NCI-H1092 (cell line): ENCODE measurements around the gene C10orf90.
"Not testable (repeated sequence)": the region's sequence is repeated elsewhere in the genome, so short reads cannot be mapped to it uniquely, and the experiment has no call there.

Experiments
- DNase-seq: peaks from one replicate; lab custom pipeline; 2025; lab: John Stamatoyannopoulos, UW

The C10orf90 gene

GRCh38 chr10:126391192-126391885 is 279.2 kb downstream of the C10orf90 start:
- no peak for DNase-seq

GRCh38 chr10:126390324-126390723 is 280.2 kb downstream of the C10orf90 start:
- DNase-seq, result no peak

GRCh38 chr10:126387931-126388911 is 282.3 kb downstream of the C10orf90 start, which contains the start of gene ADAM12:
ADAM12 (minus strand) TSS chr10:126388477; CDS start chr10:126388145, 332 bp downstream.
- no peak for DNase-seq

DNA sequence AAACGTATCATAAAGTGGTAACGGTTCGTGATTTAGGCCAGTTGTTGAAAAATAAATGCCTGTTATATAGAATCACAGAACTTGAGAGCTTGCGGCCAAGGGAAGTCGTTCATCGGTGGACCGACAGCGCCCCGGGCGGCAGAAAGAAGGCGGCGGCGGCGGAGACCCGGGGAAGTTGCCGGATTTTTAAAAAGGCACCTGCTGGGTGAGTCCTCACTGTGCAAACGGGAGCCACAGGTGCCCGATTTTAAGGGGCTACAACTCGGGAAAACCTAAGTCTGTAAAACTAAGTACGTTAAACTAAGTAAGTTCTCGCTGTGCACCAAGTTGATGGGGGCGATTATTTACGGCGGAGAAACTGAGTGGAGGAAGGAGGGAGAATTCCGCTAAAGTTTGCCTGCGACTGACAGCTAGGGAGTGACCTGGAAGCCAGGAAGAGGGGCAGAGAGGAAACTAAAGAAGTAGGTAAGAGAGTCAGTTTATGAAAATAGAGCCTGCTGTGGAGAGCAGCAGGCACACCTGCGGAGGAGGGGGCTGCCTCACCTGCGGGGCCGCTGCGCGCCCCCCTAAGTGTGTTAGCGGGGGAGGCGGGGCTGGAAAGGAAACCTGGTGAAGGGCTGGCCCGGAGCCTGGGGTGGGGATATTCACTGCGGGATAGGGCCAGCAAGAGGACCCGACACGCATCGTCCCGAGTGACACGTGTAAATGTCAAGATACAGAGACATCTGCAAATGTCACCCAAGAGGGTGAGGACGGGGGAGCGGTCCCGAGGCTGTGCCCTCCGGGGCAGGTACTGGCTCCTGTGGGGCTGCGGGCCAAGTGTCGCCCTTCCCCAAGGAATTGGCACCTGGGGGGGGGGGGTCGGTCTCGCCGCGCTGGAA is 283.2 kb downstream of the C10orf90 start:
- no peak for DNase-seq

DNA sequence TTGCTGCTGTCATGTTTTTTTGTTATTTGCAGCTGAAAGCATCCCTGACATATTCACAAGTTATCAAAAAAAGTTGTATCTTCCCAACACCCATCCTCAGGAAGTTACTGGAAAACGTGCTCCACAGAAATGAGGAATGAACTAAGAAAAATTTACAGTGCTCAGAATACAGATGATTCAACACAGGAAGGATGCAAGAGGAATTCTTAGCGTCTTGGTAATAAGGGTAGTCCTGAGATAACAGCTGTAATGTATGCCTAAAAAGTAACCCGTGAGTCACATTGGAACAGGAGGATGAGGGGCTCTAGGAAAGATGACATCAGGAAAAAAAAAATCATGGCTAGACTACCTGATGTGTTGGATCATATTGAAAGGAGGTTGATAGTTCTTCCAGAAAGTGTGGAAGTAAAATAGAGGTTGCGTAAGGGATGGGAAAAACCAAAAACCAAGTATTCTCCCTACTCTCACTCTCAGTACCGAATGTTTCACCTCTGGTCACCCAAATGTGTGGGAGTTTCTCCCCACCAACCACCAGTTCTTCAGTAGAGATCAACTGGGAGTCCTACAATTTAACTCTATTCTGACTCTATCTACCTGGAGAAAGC is 286.1 kb downstream of the C10orf90 start:
- DNase-seq, result no peak

- no peak for DNase-seq
Measured at GRCh38 chr10:126380352-126381076, 290.0 kb downstream of the C10orf90 start.

GRCh38 chr10:126379166-126379565 is 291.3 kb downstream of the C10orf90 start:
- not testable (repeated sequence) for DNase-seq

- DNase-seq, result no peak
Measured at GRCh38 chr10:126376956-126377355, 293.5 kb downstream of the C10orf90 start.

DNA sequence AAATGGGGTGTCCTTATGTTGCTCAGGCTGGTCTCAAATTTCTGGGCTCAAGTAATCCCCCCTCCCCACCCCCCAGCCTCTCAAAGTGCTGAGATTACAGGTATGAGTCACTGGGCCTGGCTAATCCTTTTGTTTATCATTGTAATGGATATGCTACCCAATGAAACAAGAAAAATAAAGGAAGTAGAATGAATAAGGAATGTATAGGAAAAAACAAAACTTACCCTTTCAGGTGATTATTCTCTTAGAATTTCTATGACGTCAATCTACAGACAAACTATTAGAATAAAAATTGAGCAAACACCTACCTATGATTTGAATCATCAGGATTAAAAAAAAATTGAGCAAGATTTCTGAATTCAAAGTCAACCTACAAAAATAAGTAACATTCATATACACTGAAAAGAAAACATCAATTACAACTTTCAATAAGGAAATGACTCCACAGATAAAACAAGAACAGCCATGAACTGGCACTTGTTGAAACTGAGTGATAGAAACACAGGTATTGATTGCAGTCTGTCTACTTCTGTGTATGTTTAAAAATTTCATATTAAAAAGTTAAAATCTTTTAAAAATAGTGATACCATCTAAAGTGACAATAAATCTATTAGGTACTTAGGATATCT is 294.5 kb downstream of the C10orf90 start:
- DNase-seq, result no peak

DNA sequence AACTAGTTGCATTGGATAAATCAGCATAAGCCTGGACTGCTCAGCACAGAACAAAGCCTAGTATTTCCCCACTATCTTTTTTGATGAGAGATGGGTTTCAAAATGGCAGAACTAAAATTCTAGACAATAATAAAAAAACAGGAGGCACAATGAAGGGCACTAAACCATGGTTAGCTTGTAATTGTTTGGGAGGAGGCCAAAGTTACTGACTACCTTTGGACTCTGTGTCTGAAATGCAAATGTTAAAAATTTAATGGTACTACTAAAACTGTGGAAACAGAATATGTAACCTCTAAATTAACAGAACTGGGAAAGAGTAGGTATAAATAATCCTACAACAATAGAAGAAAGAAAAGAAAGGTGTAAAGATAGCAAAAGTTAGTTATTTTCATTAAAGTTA is 295.2 kb downstream of the C10orf90 start:
- DNase-seq, result no peak
